ENCODE results near the gene RARB.

RARB gene

DNA sequence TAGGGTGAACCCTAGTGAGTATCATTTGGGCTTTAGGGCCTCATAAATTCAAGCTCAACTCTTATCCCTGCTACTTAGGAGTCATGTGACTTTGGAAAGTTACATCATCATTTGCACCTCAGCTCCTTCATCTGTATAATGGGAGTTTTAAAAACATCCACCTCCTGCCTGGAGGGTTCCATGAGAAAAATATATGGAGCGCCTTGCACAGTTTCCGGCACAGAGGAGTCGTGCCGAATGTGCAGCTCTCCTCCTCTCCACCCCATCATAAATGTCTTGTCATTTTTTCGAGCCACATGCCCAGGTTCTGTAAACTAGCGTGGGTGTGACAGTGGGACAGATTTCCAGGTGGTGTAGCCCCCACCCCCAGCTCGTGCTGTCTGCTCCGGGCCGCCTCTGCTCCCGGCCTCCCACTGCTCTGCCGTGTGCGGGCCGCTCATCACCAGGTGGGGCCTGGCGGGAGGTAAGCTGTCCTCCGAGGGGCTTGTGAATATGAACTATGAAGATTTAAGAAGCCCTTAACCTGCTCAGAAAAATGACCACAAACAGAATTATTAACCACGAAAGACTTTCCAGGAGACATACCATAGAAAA is 146.2 kb downstream of the RARB start:
- FAIRE-seq (no peak), DNase-seq (ENCODE audit: low spot score) (no peak)

GRCh38 chr3:25575001-25575400 is 146.9 kb downstream of the RARB start:
- no peak for DNase-seq (ENCODE audit: low spot score)
- no peak for FAIRE-seq

DNA sequence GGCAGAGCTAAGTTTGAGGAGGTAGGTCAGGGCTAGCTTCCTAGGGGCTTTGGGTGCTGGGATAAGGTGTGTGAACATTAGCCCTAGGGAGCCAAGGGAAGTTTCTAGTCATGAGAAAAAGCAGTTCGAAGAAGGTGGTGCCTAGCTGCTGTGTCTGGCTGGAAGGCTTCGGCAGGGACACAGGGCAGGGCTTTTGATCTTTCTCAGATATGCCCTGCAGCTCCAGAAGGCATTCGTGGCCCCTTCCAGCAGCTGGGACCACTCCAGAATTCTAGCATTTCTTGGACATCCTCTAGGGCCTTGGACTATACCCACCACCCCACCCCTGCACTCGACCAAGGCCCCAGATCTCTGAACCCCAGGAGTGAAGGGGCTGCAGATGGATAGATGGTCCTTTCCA is 148.1 kb downstream of the RARB start:
- FAIRE-seq: no peak
- no peak for DNase-seq (ENCODE audit: low spot score)

DNA sequence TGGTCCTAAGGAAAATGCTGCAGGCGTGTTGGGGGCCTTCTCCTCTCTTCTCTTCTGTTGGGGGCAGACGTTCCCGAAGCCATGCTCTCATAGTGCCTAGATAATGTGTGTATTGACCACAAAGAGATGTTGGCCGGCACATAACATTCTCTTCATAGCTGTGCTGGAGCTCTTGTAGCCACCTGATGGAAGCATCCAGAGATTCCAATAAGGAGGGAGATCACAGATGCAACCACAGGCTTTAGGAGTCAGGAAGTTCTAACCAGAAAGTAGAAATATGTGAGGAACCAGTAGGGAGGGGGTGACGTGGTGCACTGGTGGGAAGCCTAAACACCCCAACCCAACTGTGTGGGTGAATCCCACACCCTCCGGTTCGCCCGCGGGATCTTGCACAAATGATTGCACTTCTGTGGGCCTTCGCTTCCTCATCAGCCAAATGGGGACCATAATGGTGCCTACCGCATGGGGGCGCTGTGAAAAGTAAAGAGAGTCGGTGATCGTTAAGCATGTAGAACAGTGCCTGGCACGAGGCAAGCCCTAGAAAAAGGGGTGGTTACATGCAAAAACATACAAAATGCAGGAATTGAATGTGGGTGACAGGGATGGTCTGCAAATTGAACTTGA is 148.9 kb downstream of the RARB start:
- FAIRE-seq (no peak), DNase-seq (ENCODE audit: low spot score) (no peak)

- FAIRE-seq: no peak
- DNase-seq (ENCODE audit: low spot score): no peak
These were observed 150.0 kb downstream of the RARB start for GRCh38 chr3:25578059-25578458.

- no peak for DNase-seq (ENCODE audit: low spot score)
These were observed 152.5 kb downstream of the RARB start for GRCh38 chr3:25580534-25580933.

DNA sequence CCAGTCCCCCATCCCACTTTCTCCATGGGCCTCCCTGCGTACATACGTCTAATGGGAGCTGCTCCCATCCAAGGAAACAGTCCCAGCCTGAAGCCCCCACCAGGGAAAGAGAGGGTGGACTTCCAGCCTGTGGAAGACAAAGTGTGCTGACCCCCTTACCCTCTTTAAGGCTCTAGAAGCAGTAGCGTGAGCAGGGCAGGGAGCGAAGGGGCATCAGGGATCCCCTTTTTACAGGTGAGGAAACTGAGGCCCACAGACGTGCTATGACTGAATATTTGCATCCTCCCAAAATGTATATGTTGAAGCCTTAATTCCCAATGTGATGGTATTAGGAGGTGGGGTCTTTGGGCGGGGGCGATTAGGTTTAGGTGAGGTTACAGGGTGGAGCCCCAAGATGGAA is 153.3 kb downstream of the RARB start:
- FAIRE-seq (no peak), DNase-seq (ENCODE audit: low spot score) (no peak)

More at GRCh38 chr3:25580534-25580933, 152.5 kb downstream of the RARB start:
- FAIRE-seq: no peak

- DNase-seq (ENCODE audit: low spot score) (no peak), FAIRE-seq (no peak)
These were observed 153.8 kb downstream of the RARB start for GRCh38 chr3:25581823-25582222.

DNA sequence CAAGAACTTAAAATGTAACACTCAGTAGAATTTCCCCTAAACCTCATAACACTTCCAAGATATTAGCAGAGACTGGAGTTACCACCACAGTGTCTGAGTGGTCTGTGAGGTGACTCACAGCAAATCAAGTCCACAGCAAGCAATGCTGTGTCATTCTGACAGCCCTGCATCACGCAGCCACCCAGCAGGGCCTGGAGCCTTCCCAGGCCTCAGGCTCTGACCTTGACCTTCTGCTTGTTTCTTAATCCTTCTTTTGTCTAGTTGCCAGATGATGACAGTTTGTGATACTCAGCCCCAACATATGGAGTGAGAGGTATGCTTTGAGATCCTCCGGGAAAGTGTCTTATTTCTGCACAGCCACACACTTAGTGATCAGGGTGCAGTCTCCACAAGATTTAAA is 154.2 kb downstream of the RARB start:
- peak; percentile 39 for DNase-seq (ENCODE audit: low spot score)
- FAIRE-seq: no peak

- DNase-seq (ENCODE audit: low spot score) (no peak), FAIRE-seq (no peak)
These were observed 155.3 kb downstream of the RARB start for GRCh38 chr3:25583343-25583742.

- FAIRE-seq (no peak), DNase-seq (ENCODE audit: low spot score) (no peak)
These were observed 156.1 kb downstream of the RARB start for GRCh38 chr3:25584011-25584789.

GRCh38 chr3:25585361-25586166 is 157.5 kb downstream of the RARB start:
- DNase-seq (ENCODE audit: low spot score) (no peak), FAIRE-seq (no peak)

- FAIRE-seq (no peak), DNase-seq (ENCODE audit: low spot score) (no peak)
These were observed 158.1 kb downstream of the RARB start for GRCh38 chr3:25586167-25586505.

GRCh38 chr3:25586553-25586952 is 158.5 kb downstream of the RARB start:
- no peak for DNase-seq (ENCODE audit: low spot score)
- no peak for FAIRE-seq

- DNase-seq (ENCODE audit: low spot score) (no peak), FAIRE-seq (no peak)
These were observed 159.0 kb downstream of the RARB start for GRCh38 chr3:25587094-25587493.

DNA sequence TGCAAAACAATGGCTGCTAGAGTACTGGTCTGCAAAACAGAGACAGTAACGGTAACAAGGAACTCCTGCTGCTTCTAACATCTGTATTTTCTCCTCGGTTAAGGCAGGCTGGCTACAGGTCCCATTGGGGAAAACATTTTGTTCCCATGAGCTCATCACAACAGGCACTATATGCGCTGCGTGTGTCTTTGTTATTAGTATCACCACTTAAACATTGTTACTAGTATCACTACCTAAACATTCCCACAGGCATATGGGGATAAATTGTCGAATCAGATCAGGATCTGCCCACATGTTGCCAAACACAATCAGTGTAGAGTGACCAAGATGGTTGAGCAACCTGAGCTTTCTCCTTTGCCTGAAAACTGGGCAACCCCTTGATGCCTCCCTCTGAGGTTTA is 159.5 kb downstream of the RARB start:
- DNase-seq (ENCODE audit: low spot score) (no peak), FAIRE-seq (no peak)

DNA sequence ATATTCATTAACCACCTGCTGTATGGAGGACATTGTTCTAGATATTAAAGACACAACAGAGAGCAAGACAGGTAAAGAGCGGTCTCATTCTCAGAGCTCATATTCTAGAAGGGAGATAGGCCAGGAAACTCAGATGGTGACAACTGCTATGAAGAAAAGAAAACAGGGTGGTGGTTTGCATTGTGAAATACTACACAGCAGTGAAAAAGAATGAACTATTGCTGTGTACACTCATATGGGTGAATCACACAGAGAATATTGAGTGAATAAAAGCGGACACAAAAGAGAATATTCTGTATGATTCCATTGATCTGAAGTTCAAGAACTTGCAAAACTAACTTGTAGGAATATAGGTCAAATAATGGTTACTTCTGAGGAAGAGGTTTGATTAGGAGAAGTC is 159.9 kb downstream of the RARB start:
- no peak for FAIRE-seq
- no peak for DNase-seq (ENCODE audit: low spot score)

DNA sequence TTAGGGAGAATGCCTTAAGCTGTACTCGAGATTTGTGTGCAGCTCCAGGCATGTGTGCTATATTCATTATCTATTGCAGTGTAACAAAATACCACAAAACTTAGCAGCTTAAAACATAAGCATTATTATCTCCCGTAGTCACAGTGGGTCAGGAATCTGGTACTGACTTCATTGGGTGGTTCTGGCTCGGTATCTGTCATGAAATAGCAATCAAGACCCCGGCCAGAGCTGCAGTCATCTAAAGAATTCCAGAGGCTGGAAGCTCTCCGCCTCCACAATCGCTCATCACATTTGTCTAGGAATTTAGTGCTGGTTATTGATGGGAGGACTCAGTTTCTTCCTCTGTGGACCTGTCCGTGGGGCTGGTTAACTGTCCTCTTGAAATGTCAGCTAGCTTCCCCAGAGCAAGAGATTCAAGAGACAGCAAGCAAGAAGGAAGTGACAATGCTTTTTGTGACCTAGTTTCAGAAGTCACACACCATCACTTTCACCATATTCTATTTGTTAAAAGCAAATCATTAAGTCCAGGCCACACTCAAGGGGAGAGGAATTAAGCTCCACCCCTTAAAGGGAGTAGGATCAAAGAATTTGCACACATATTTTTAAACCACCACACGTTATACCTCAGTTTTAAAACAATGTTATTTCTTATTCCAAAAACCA is 160.5 kb downstream of the RARB start:
- no peak for DNase-seq (ENCODE audit: low spot score)

DNA sequence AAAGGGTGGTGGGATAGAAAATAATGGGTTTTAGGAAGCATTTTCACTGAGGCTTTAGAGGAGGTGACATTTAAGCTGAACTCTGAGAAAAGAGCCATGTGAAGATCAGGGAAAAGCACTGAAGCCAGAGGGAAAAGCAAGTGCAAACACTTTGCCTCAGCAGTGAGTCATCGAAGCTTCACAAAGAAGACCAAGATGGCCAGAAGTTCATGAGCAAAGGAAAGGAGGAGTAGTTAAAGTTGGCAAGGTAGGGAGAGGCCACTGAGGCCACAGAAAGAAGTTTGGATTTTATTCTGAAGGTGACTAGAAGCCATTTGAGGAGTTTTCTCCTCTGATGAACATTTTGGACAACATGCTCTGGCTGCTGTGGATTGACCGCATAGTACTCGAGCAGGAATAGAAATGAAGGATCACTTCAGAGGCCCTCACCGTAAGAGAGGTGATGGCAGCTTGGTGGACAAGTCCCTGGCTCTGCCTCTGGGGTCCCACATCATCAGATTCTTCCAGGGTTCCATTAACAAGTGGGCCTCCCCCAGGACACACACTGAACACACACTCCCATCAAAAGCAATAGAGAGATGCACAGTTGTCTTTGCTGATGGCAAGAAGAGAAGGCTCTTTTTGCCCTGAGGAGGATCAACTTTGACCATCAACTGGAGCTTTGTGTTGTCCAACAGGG is 161.2 kb downstream of the RARB start:
- no peak for FAIRE-seq
- DNase-seq (ENCODE audit: low spot score): no peak

More for the DNA sequence above, 160.5 kb downstream of the RARB start:
- no peak for FAIRE-seq

DNA sequence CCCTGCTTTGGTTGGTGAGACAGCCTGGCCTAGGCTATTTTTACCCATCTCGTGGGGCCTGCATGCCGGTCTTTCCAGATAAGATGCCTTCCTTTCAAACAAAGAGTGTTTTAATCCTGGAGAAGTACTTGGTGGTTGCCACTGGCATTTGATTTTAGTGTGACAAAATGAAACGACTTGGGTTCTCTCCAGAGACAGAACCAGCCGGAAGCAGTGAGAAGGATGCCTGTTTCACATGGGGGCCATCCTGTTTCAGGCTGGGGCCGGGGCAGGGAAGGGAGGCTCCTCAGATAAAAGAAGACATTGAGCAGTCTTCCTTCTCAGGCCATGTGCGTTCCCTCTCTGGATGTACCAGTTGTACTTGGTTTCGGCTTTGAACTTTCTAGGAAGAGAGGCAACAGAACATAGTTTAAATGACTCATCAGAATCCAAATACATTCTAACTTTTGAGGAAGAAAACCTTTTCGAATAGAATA is 161.8 kb downstream of the RARB start:
- no peak for FAIRE-seq
- DNase-seq (ENCODE audit: low spot score): no peak

GRCh38 chr3:25592510-25592968 is 164.5 kb downstream of the RARB start:
- no peak for FAIRE-seq
- DNase-seq (ENCODE audit: low spot score): no peak

Data from urothelium cell line (cell line).